SK-N-SH treated with all-trans-retinoic acid at 6 μM for 48 hours (cell line): ENCODE data around the gene PDE4B.

Experiments used
- ATAC-seq: fragments of 200-7000 bp; cut with Tn5 transposase; 3 replicates; pipeline ENCODE4 v1.9.1; 2020; ENCODE audit warnings: mild to moderate bottlenecking, moderate library complexity
- ARNTL ChIP-seq: fragments of 450-650 bp; formaldehyde crosslinking; IDR thresholded peaks from 2 replicates; pipeline ENCODE4 v1.5.0; 2020; ENCODE audit warnings: low read depth, mild to moderate bottlenecking, moderate library complexity, borderline replicate concordance
- BACH2 ChIP-seq: fragments of 250-450 bp; sonication (Bioruptor Pico); IDR thresholded peaks from 2 replicates; pipeline ENCODE4 v1.9.0; 2021; ENCODE audit warnings: mild to moderate bottlenecking, borderline replicate concordance
- CSDC2 ChIP-seq: fragments of 250-450 bp; sonication (Bioruptor Pico); IDR thresholded peaks from 2 replicates; pipeline ENCODE4 v1.5.0; 2020; ENCODE audit warnings: mild to moderate bottlenecking, moderate library complexity
- ESRRG ChIP-seq: fragments of 250-450 bp; sonication (Bioruptor Pico); IDR thresholded peaks from 2 replicates; pipeline ENCODE4 v1.6.1; 2021; ENCODE audit warnings: mild to moderate bottlenecking
- ISL1 ChIP-seq: fragments of 250-450 bp; sonication (Bioruptor Pico); IDR thresholded peaks from 2 replicates; pipeline ENCODE4 v2.1.2; 2022; ENCODE audit warnings: mild to moderate bottlenecking, moderate library complexity
- PPARA ChIP-seq: fragments of 250-450 bp; sonication (Bioruptor Pico); IDR thresholded peaks from 2 replicates; pipeline ENCODE4 v1.5.0; 2020; ENCODE audit warnings: mild to moderate bottlenecking, borderline replicate concordance
- RARB ChIP-seq: fragments of 250-450 bp; sonication (Bioruptor Pico); IDR thresholded peaks from 2 replicates; pipeline ENCODE4 v1.8.0; 2021; ENCODE audit warnings: mild to moderate bottlenecking, moderate library complexity
- SNAI2 ChIP-seq: fragments of 250-450 bp; sonication (Bioruptor Pico); IDR thresholded peaks from 2 replicates; pipeline ENCODE4 v1.5.0; 2020; ENCODE audit warnings: mild to moderate bottlenecking, moderate library complexity
- TCF4 ChIP-seq: fragments of 250-450 bp; sonication (Bioruptor Pico); IDR thresholded peaks from 2 replicates; pipeline ENCODE4 v1.8.0; 2021; ENCODE audit warnings: mild to moderate bottlenecking, moderate library complexity, borderline replicate concordance
- TOX ChIP-seq: fragments of 250-450 bp; sonication (Bioruptor Pico); IDR thresholded peaks from 2 replicates; pipeline ENCODE4 v1.8.0; 2021; ENCODE audit warnings: mild to moderate bottlenecking, moderate library complexity, borderline replicate concordance
- ZC3H10 ChIP-seq: fragments of 250-450 bp; sonication (Bioruptor Pico); IDR thresholded peaks from 2 replicates; pipeline ENCODE4 v1.5.1; 2021; ENCODE audit warnings: mild to moderate bottlenecking, moderate library complexity
- ZFP3 ChIP-seq: fragments of 250-450 bp; sonication (Bioruptor Pico); IDR thresholded peaks from 2 replicates; pipeline ENCODE4 v1.5.0; 2020; ENCODE audit warnings: mild to moderate bottlenecking, moderate library complexity
- ZFP30 ChIP-seq: fragments of 450-650 bp; formaldehyde crosslinking; IDR thresholded peaks from 2 replicates; pipeline ENCODE4 v1.5.0; 2022; ENCODE audit warnings: mild to moderate bottlenecking, moderate library complexity
- ZNF565 ChIP-seq: fragments of 450-650 bp; formaldehyde crosslinking; conservative IDR thresholded peaks from 2 replicates; pipeline ENCODE4 v1.5.0; 2020; ENCODE audit warnings: low read depth, mild to moderate bottlenecking, moderate library complexity
- ZNF70 ChIP-seq: fragments of 450-650 bp; formaldehyde crosslinking; IDR thresholded peaks from 2 replicates; pipeline ENCODE4 v1.5.0; 2020; ENCODE audit warnings: mild to moderate bottlenecking, moderate library complexity
- ZNF8 ChIP-seq: fragments of 450-650 bp; formaldehyde crosslinking; IDR thresholded peaks from 2 replicates; pipeline ENCODE4 v1.5.0; 2020; ENCODE audit warnings: mild to moderate bottlenecking, moderate library complexity
- TF ChIP-seq, protein P1 (sequence below): fragments of 250-450 bp; sonication (Bioruptor Pico); IDR thresholded peaks from 2 replicates; pipeline ENCODE4 v1.5.1; 2020; ENCODE audit warnings: low read depth, mild to moderate bottlenecking, moderate library complexity
- TF ChIP-seq, protein P2 (sequence below): fragments of 250-450 bp; sonication (Bioruptor Pico); IDR thresholded peaks from 2 replicates; pipeline ENCODE4 v1.5.1; 2021; ENCODE audit warnings: mild to moderate bottlenecking, moderate library complexity
- TF ChIP-seq, protein P3 (sequence below): fragments of 250-450 bp; sonication (Bioruptor Pico); IDR thresholded peaks from 2 replicates; pipeline ENCODE4 v1.5.0; 2020; ENCODE audit warnings: mild to moderate bottlenecking, moderate library complexity
- TF ChIP-seq, protein P4 (sequence below): fragments of 250-450 bp; sonication (Bioruptor Pico); IDR thresholded peaks from 2 replicates; pipeline ENCODE4 v1.8.0; 2020; ENCODE audit warnings: mild to moderate bottlenecking, moderate library complexity, borderline replicate concordance

PDE4B gene

DNA sequence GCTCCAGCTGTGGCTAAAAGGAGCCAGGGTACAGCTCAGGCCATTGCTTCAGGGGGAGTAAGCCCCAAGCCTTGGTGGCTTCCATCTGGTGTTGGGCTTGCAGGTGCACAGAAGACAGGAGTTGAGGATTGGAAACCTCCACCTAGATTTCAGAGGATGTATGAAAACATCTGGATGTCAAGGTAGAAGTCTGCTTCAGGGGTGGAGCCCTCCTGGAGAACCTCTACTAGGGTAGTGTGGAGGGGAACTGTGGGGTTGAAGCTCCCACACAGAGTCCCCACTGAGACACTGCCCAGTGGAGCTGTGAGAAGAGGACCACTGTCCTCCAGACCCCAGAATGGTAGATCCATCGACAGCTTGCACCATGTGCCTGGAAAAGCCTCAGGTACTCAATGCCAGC, 183.0 kb downstream of the PDE4B start (continued):
- TF ChIP-seq, protein P1, sequence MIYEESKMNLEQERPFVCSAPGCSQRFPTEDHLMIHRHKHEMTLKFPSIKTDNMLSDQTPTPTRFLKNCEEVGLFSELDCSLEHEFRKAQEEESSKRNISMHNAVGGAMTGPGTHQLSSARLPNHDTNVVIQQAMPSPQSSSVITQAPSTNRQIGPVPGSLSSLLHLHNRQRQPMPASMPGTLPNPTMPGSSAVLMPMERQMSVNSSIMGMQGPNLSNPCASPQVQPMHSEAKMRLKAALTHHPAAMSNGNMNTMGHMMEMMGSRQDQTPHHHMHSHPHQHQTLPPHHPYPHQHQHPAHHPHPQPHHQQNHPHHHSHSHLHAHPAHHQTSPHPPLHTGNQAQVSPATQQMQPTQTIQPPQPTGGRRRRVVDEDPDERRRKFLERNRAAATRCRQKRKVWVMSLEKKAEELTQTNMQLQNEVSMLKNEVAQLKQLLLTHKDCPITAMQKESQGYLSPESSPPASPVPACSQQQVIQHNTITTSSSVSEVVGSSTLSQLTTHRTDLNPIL (CRISPR knock-in tag) = no peak
- TF ChIP-seq ZC3H10 (no peak), ZNF70 (CRISPR knock-in tag) (no peak), ZFP3 (CRISPR knock-in tag) (no peak)

DNA sequence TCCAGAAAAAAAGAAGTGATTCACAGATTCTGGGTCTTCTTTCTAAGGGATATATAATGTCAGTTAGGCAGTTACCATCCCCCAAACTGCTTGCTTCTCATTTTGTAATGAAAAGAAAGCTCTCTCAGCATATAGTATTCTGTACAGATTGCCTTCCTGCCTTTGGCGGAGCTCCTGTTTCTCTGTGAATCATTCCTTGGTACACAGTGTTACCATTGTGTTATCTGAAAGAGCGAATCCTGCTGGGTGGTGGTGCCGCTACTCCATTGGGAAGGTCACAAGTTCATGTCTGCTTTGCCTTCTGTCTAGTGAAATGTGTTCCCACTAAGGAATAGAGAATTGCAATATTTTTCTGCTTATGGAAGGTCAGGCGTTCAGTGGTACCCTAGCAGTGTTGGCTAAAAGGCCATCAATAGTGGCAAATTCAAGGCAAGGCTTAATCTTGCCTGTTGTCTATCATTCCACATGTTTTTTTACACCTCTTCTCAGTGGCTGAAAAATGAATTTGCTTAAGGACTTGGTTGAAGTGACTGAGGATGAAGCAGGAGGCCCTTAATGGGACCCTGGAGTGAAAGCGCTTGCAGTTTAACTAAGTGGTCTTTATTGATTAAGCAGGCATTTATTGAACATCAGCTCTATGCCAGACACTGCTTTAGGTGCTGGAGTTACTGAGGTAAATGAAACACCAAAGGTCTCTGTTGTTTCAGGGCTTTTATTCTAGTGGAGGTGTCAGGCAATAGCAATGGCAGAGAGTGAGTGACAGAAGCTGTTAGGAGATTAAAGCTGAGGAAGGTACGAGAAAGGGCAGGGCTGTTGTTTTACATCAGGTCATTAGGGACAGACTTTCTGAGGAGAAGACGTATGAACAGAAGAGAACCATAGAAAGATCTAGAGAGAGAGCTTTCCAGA, 186.7 kb downstream of the PDE4B start:
- TF ChIP-seq ZC3H10 = no peak
- TF ChIP-seq ZNF565 = no peak
- no peak for TF ChIP-seq BACH2 (CRISPR knock-in tag)
- no peak for TF ChIP-seq PPARA
- TF ChIP-seq ZFP30 (CRISPR knock-in tag) = no peak
- no peak for TF ChIP-seq SNAI2 (CRISPR knock-in tag)
- TF ChIP-seq RARB (CRISPR knock-in tag) = no peak
- TF ChIP-seq, protein P2, sequence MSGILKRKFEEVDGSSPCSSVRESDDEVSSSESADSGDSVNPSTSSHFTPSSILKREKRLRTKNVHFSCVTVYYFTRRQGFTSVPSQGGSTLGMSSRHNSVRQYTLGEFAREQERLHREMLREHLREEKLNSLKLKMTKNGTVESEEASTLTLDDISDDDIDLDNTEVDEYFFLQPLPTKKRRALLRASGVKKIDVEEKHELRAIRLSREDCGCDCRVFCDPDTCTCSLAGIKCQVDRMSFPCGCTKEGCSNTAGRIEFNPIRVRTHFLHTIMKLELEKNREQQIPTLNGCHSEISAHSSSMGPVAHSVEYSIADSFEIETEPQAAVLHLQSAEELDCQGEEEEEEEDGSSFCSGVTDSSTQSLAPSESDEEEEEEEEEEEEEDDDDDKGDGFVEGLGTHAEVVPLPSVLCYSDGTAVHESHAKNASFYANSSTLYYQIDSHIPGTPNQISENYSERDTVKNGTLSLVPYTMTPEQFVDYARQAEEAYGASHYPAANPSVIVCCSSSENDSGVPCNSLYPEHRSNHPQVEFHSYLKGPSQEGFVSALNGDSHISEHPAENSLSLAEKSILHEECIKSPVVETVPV (CRISPR knock-in tag) = no peak
- no peak for TF ChIP-seq ISL1 (CRISPR knock-in tag)
- TF ChIP-seq ARNTL (CRISPR knock-in tag) = no peak
- TF ChIP-seq CSDC2 (CRISPR knock-in tag) = no peak
- TF ChIP-seq TCF4 (CRISPR knock-in tag) = no peak
- ATAC-seq = no peak

DNA sequence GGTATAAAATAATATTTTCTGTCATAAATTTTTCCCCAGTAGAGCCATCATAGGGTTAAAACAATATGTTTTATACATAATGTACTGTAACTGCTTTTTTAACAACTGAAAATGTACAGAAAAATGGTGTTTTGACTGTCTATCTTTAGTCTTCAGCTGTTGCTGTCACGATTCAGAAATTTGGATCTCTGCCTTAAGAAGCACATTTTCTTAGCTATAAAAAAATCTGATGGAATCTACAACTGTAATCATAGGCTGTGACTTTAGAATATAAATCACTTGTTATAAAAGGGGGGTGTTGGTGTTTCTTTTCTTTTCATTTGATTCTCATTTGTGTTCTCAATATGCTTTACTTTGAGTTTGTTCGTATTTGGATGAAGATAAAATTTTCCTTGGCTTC, 187.5 kb downstream of the PDE4B start:
- no peak for ATAC-seq
- TF ChIP-seq TOX (CRISPR knock-in tag) (no peak), ESRRG (CRISPR knock-in tag) (no peak), ISL1 (CRISPR knock-in tag) (no peak), CSDC2 (CRISPR knock-in tag) (no peak), BACH2 (CRISPR knock-in tag) (no peak), ZFP30 (CRISPR knock-in tag) (no peak), ZNF8 (CRISPR knock-in tag) (no peak), ZNF565 (no peak)
- TF ChIP-seq, protein P2 (CRISPR knock-in tag) = no peak
- TF ChIP-seq, protein P3, sequence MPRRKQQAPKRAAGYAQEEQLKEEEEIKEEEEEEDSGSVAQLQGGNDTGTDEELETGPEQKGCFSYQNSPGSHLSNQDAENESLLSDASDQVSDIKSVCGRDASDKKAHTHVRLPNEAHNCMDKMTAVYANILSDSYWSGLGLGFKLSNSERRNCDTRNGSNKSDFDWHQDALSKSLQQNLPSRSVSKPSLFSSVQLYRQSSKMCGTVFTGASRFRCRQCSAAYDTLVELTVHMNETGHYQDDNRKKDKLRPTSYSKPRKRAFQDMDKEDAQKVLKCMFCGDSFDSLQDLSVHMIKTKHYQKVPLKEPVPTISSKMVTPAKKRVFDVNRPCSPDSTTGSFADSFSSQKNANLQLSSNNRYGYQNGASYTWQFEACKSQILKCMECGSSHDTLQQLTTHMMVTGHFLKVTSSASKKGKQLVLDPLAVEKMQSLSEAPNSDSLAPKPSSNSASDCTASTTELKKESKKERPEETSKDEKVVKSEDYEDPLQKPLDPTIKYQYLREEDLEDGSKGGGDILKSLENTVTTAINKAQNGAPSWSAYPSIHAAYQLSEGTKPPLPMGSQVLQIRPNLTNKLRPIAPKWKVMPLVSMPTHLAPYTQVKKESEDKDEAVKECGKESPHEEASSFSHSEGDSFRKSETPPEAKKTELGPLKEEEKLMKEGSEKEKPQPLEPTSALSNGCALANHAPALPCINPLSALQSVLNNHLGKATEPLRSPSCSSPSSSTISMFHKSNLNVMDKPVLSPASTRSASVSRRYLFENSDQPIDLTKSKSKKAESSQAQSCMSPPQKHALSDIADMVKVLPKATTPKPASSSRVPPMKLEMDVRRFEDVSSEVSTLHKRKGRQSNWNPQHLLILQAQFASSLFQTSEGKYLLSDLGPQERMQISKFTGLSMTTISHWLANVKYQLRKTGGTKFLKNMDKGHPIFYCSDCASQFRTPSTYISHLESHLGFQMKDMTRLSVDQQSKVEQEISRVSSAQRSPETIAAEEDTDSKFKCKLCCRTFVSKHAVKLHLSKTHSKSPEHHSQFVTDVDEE (CRISPR knock-in tag) = no peak
- TF ChIP-seq, protein P1 (CRISPR knock-in tag) = no peak
- TF ChIP-seq, protein P4, sequence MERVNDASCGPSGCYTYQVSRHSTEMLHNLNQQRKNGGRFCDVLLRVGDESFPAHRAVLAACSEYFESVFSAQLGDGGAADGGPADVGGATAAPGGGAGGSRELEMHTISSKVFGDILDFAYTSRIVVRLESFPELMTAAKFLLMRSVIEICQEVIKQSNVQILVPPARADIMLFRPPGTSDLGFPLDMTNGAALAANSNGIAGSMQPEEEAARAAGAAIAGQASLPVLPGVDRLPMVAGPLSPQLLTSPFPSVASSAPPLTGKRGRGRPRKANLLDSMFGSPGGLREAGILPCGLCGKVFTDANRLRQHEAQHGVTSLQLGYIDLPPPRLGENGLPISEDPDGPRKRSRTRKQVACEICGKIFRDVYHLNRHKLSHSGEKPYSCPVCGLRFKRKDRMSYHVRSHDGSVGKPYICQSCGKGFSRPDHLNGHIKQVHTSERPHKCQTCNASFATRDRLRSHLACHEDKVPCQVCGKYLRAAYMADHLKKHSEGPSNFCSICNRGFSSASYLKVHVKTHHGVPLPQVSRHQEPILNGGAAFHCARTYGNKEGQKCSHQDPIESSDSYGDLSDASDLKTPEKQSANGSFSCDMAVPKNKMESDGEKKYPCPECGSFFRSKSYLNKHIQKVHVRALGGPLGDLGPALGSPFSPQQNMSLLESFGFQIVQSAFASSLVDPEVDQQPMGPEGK (CRISPR knock-in tag) = no peak
